Right lobe of liver (tissue), 4 donors: Measurements from ENCODE around the gene SEC14L2.

Source experiments
- CTCF ChIP-seq, 4 donors: fragments of 200-600 bp in 3 of 4; fragments of 450-650 bp in 1 of 4; IDR thresholded peaks; one replicate each; pipeline versions ENCODE4 v1.5.1 to v1.8.0; 2016 to 2022; ENCODE audit warnings: antibody characterized with exemption in 4 of 4, mild to moderate bottlenecking in 2 of 4
- POLR2A ChIP-seq: fragments of 450-650 bp; IDR thresholded peaks from one replicate; pipeline ENCODE4 v1.6.1; 2017; ENCODE audit warnings: antibody characterized with exemption, mild to moderate bottlenecking
- donor health status: DM: no; HTN: no; CAD: no.
- donor health status: DM: no; HTN: no; CAD: no.
- donor health status: DM: no; HTN: yes; CAD: no.

GRCh38 chr22:30439226-30439625 lies 42.4 kb downstream of the SEC14L2 start:
- TF ChIP-seq CTCF (IDR thresholded peaks at IDR 0.05), result no peak
- no peak for TF ChIP-seq POLR2A
